Vagina (tissue), 2 donors: ENCODE results near the gene ACTRT2. TPM values are rescaled to one million over a fixed set of nuclear protein-coding genes. Genes with fewer than 3 reads are reported as not detected.

Experiments
- DNase-seq, 2 donors: peaks; one replicate each; pipeline ENCODE4 v3.0.0-alpha.2; 2017; ENCODE audit errors: extremely low spot score in 2 of 2
- H3K27ac ChIP-seq: fragments of 200-600 bp; sonication (generic); one replicate; pipeline ENCODE4 v1.5.1; 2019
- H3K27me3 ChIP-seq: fragments of 200-600 bp; sonication (generic); one replicate; pipeline ENCODE4 v1.5.1; 2019
- H3K36me3 ChIP-seq, 2 donors: fragments of 200-600 bp; sonication (generic); one replicate each; pipeline ENCODE4 v1.5.1; 2017 to 2019
- H3K4me1 ChIP-seq: fragments of 200-600 bp; sonication (generic); one replicate; pipeline ENCODE4 v1.5.1; 2019
- H3K4me3 ChIP-seq, 2 donors: fragments of 200-600 bp; sonication (generic); 1 replicate in 1 of 2; 2 replicates in 1 of 2; pipeline ENCODE4 v1.5.1; 2016 to 2019
- H3K9me3 ChIP-seq: fragments of 200-600 bp; sonication (generic); one replicate; pipeline ENCODE4 v1.5.1; 2019
- CTCF ChIP-seq, 3 experiments: fragments of 450-650 bp in 2 of 3; fragments of 200-600 bp in 1 of 3; sonication (generic) in 1 of 3; IDR thresholded peaks; one replicate each; pipeline ENCODE4 v1.5.1; 2017 to 2019; ENCODE audit warnings: antibody characterized with exemption in 3 of 3, mild to moderate bottlenecking in 2 of 3, moderate library complexity in 2 of 3
- POLR2A ChIP-seq, 2 donors: fragments of 450-650 bp; IDR thresholded peaks; one replicate each; pipeline ENCODE4 v1.6.1; 2017; ENCODE audit warnings: antibody characterized with exemption in 2 of 2, mild to moderate bottlenecking in 2 of 2, moderate library complexity in 2 of 2
- POLR2AphosphoS5 ChIP-seq, 2 donors: sonication (generic); formaldehyde crosslinking; IDR thresholded peaks; one replicate each; pipeline ENCODE4 v1.9.0; 2017; ENCODE audit warnings: antibody characterized with exemption in 2 of 2, mild to moderate bottlenecking in 2 of 2, low read depth in 1 of 2; ENCODE audit not compliant: insufficient read depth in 1 of 2
- intact Hi-C: fragments of 100-400 bp; cut with DNase I; formaldehyde crosslinking; loops from one replicate; pipeline ENCODE4 v1.15.1; 2023
- total RNA-seq: library from RNA; depleted of rRNA; stranded (reverse); fragments of >200 nt; gene quantifications from one replicate; pipeline ENCODE4 v1.2.3, GENCODE V29; 2016

Gene ACTRT2
- total RNA-seq, 1 donor from 2014 or later, result not detected

- TF ChIP-seq POLR2A (IDR thresholded peaks at IDR 0.05) (no peak), CTCF (IDR thresholded peaks at IDR 0.05) (no peak)
- Histone ChIP-seq H3K9me3 (no peaks in the 10 kb centered on the region), H3K4me3 (no peak overlapping the region), H3K36me3 (no peaks in the 10 kb centered on the region), H3K27me3 (peaks cover 7% of the 10 kb centered on the region), H3K4me1 (peaks cover 8% of the 10 kb centered on the region), H3K27ac (no peak overlapping the region)
- no peak for DNase-seq
- intact Hi-C loops, result no loop called here
These were observed 37.2 kb downstream of the ACTRT2 start for GRCh38 chr1:3058263-3059030.

- peaks cover 17% of the 10 kb centered on the region for H3K4me1 ChIP-seq
- H3K9me3 ChIP-seq, result no peaks in the 10 kb centered on the region
- no peak for TF ChIP-seq POLR2A (IDR thresholded peaks at IDR 0.05)
- no peak for TF ChIP-seq POLR2AphosphoS5 (IDR thresholded peaks at IDR 0.05; ENCODE audit: insufficient read depth in 1 of 2, low read depth in 1 of 2)
- no peak for TF ChIP-seq CTCF (IDR thresholded peaks at IDR 0.05)
- H3K4me3 ChIP-seq, result no peak overlapping the region
- intact Hi-C loops, result no loop called here
- H3K27me3 ChIP-seq, result peaks cover 15% of the 10 kb centered on the region
- H3K27ac ChIP-seq, result no peak overlapping the region
- no peaks in the 10 kb centered on the region for H3K36me3 ChIP-seq
- no peak for DNase-seq
These were observed 38.9 kb downstream of the ACTRT2 start for GRCh38 chr1:3060127-3060526.

DNA sequence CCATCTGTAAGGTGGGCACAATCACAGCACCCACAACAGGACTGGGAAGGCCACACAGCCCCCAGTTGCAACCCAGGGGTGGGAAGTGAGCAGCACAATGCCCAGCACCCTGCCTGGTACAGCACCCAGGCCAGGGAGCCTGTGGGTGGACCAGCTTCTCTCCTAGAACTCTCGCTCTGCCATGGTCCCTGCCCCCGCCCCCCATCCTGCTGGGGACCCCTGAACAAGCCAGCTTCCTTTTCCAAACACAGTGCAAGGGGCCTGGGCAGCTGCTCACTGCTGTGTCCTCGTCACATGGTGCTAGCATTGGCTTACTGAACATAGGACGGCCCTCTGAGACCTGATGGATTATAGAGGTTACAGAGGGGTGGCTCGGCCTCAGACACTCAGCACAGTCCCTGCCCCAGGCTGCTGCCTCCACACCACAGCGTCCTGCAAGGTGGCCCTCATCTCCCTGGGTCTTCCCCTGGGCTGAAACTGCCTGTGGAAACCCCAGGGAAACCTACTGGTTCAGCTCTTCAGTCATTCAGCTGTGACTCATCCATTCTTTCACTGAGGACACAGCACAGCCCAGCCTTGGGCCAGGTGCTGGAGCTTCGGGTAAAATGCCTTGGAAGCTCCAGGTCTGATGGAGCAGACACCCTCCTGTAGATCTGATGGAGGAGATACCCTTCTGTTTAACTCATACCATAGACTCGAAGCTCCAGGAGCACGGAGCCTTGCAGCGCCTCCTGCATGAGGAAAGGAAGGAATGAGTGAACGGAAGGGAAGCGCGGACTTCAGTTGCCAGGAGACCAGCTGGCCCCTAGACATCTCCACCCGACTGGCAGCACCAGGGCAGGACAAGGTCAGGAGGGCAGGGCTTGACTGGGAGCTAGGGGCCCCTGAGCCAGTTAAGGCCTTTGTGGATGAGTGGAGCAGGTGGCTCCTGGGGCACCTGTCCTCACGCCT lies 39.6 kb downstream of the ACTRT2 start:
- TF ChIP-seq POLR2A (IDR thresholded peaks at IDR 0.05), result no peak
- no peak for TF ChIP-seq CTCF (IDR thresholded peaks at IDR 0.05)
- TF ChIP-seq POLR2AphosphoS5 (IDR thresholded peaks at IDR 0.05; ENCODE audit: insufficient read depth in 1 of 2, low read depth in 1 of 2), result no peak
- intact Hi-C loops, result no loop called here
- no peaks in the 10 kb centered on the region for H3K36me3 ChIP-seq
- H3K9me3 ChIP-seq, result no peaks in the 10 kb centered on the region
- DNase-seq, result no peak
- no peak overlapping the region for H3K4me3 ChIP-seq
- peaks cover 15% of the 10 kb centered on the region for H3K27me3 ChIP-seq
- peaks cover 17% of the 10 kb centered on the region for H3K4me1 ChIP-seq
- H3K27ac ChIP-seq, result no peak overlapping the region

DNA sequence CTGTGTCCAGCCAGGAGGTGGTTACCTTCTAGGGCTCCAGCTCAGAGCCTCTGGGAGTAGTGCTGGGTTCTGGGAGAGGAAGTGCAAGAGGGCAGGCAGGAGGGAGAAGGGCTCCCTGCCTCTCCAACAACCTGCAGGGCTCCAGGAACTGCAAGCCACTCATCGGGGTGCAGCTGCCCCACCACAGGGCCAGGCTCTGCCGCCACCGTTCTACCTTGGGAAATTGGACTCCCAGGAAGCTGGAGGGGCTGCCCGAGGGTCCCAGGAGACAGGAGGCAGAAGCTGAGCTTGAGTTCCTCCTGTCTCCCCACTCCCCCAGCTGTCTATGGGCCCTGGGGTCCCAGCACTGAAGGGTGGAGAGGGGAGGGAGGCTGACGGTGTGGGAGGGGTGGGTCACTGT lies 40.3 kb downstream of the ACTRT2 start:
- Histone ChIP-seq H3K27ac (no peak overlapping the region), H3K36me3 (no peaks in the 10 kb centered on the region), H3K9me3 (no peaks in the 10 kb centered on the region), H3K4me3 (no peak overlapping the region), H3K4me1 (peaks cover 17% of the 10 kb centered on the region), H3K27me3 (peaks cover 19% of the 10 kb centered on the region)
- TF ChIP-seq POLR2A (IDR thresholded peaks at IDR 0.05), result no peak
- TF ChIP-seq CTCF (IDR thresholded peaks at IDR 0.05), result no peak
- TF ChIP-seq POLR2AphosphoS5 (IDR thresholded peaks at IDR 0.05; ENCODE audit: insufficient read depth in 1 of 2, low read depth in 1 of 2), result no peak
- intact Hi-C loops, result no loop called here
- DNase-seq, result no peak
